Forelimb muscle (tissue), 1 donor: ENCODE data around the gene ADAMTS14. TPM values are rescaled to one million over a fixed set of nuclear protein-coding genes. Genes with fewer than 3 reads are reported as not detected.

ENCODE experiments used
- DNase-seq: peaks from one replicate; pipeline ENCODE4 v3.0.0-alpha.2; 2013; ENCODE audit warnings: low read depth
- polyA plus RNA-seq: library from polyadenylated mRNA; unstranded; fragments of 120-200 nt; gene quantifications from one replicate; pipeline ENCODE4 v1.2.1, GENCODE V29; 2013; ENCODE audit not compliant: insufficient read length

ADAMTS14 gene
- polyA plus RNA-seq, 1 donor: 17.9 TPM

- no peak for DNase-seq
These were observed 19.8 kb downstream of the ADAMTS14 start for GRCh38 chr10:70692043-70692603.

GRCh38 chr10:70693619-70694335 lies 21.5 kb downstream of the ADAMTS14 start:
- DNase-seq: peak; percentile 65

- peak; percentile 46 for DNase-seq
These were observed 22.3 kb downstream of the ADAMTS14 start for GRCh38 chr10:70694418-70695141.

GRCh38 chr10:70695241-70696030 lies 23.1 kb downstream of the ADAMTS14 start:
- DNase-seq: no peak

- no peak for DNase-seq
These were observed 25.9 kb downstream of the ADAMTS14 start for GRCh38 chr10:70698211-70698610.

- DNase-seq: no peak
These were observed 26.9 kb downstream of the ADAMTS14 start for GRCh38 chr10:70699063-70699658.

GRCh38 chr10:70699659-70700174 lies 27.4 kb downstream of the ADAMTS14 start:
- DNase-seq: no peak

GRCh38 chr10:70702190-70702763 lies 30.0 kb downstream of the ADAMTS14 start:
- no peak for DNase-seq

GRCh38 chr10:70704211-70704610 lies 31.9 kb downstream of the ADAMTS14 start:
- DNase-seq: no peak

GRCh38 chr10:70705121-70705861 lies 33.0 kb downstream of the ADAMTS14 start:
- DNase-seq: no peak

GRCh38 chr10:70711177-70711576 lies 38.9 kb downstream of the ADAMTS14 start:
- DNase-seq: no peak

- no peak for DNase-seq
These were observed 39.6 kb downstream of the ADAMTS14 start for GRCh38 chr10:70711911-70712310.

GRCh38 chr10:70714245-70714644 lies 41.9 kb downstream of the ADAMTS14 start:
- no peak for DNase-seq

GRCh38 chr10:70714951-70715350 lies 42.6 kb downstream of the ADAMTS14 start:
- no peak for DNase-seq

GRCh38 chr10:70715853-70716795 lies 43.8 kb downstream of the ADAMTS14 start:
- no peak for DNase-seq

GRCh38 chr10:70722820-70723424 lies 50.6 kb downstream of the ADAMTS14 start:
- no peak for DNase-seq

GRCh38 chr10:70723771-70724170 lies 51.5 kb downstream of the ADAMTS14 start:
- DNase-seq: no peak

GRCh38 chr10:70726909-70727495 lies 54.7 kb downstream of the ADAMTS14 start:
- DNase-seq: no peak
